Fibroblast of gingiva (primary cell): ENCODE results near the gene TMEM243.

Experiments
- DNase-seq: peaks from one replicate; pipeline ENCODE4 v3.0.0-alpha.2; 2011; ENCODE audit warnings: low read depth

TMEM243 gene

GRCh38 chr7:87155788-87156187, 63.7 kb downstream of the TMEM243 start:
- no peak for DNase-seq

GRCh38 chr7:87154569-87154968, 65.0 kb downstream of the TMEM243 start:
- DNase-seq = no peak

- DNase-seq = no peak
Observed at GRCh38 chr7:87154166-87154565, 65.4 kb downstream of the TMEM243 start.

GRCh38 chr7:87152897-87153641, 66.5 kb downstream of the TMEM243 start:
- DNase-seq = no peak

GRCh38 chr7:87152112-87152896, 67.2 kb downstream of the TMEM243 start, which contains the start of gene DMTF1:
TSS of gene DMTF1 (plus strand) at chr7:87152453. CDS start at chr7:87164942, 12,489 bp downstream.
- DNase-seq = peak; percentile 96

GRCh38 chr7:87151729-87152111, 67.8 kb downstream of the TMEM243 start:
- no peak for DNase-seq

GRCh38 chr7:87151002-87151728, 68.4 kb downstream of the TMEM243 start:
- DNase-seq = no peak

- DNase-seq = peak; percentile 76
Observed at GRCh38 chr7:87148332-87148955, 71.1 kb downstream of the TMEM243 start.

- no peak for DNase-seq
Observed at GRCh38 chr7:87147500-87147899, 72.0 kb downstream of the TMEM243 start.

- DNase-seq = no peak
Observed at GRCh38 chr7:87146740-87147386, 72.7 kb downstream of the TMEM243 start.
